ENCODE data around the gene SCGB1C1. TPM values are rescaled to one million over a fixed set of nuclear protein-coding genes. Genes with fewer than 3 reads are reported as not detected.
"Not testable (repeated sequence)": the region's sequence is repeated elsewhere in the genome, so short reads cannot be mapped to it uniquely, and the experiment has no call there.

SCGB1C1 gene
- total RNA-seq (not detected), polyA plus RNA-seq (ENCODE audit: insufficient read depth, low read depth, low replicate concordance) (not detected)
- long read RNA-seq, donor 1: 0 reads
- long read RNA-seq, donor 2: 0 reads

GRCh38 chr11:192674-193128 is at the start of gene SCGB1C1:
SCGB1C1 (plus strand) TSS chr11:193078; CDS start chr11:193100, 22 bp downstream.
- H3K27ac ChIP-seq; intact Hi-C loops (cut with DNase I; ENCODE audit: low total_unique reads); H3K27me3 ChIP-seq; H3K36me3 ChIP-seq (ENCODE audit: low read depth, missing control alignments); H3K4me1 ChIP-seq; H3K4me3 ChIP-seq; H3K9me3 ChIP-seq; DNase-seq: not testable (repeated sequence)
- WGBS, 2 donors: no CpG with 5 or more reads among the region's 11 CpGs

- H3K4me3 ChIP-seq; H3K27me3 ChIP-seq; H3K4me1 ChIP-seq; H3K27ac ChIP-seq; intact Hi-C loops (cut with DNase I; ENCODE audit: low total_unique reads); H3K36me3 ChIP-seq (ENCODE audit: low read depth, missing control alignments); DNase-seq; H3K9me3 ChIP-seq: not testable (repeated sequence)
- TF ChIP-seq CTCF (IDR thresholded peaks at IDR 0.05): peak in 1 of 3 experiments; percentile 23
- WGBS, 2 donors: 0% methylated on average over 1 to 2 of the region's 13 CpGs
These were observed 12.6 kb upstream of the SCGB1C1 start for GRCh38 chr11:180242-180641.

GRCh38 chr11:189200-189783 is 3.6 kb upstream of the SCGB1C1 start:
- H3K4me3 ChIP-seq; H3K4me1 ChIP-seq; H3K27ac ChIP-seq; H3K9me3 ChIP-seq; H3K27me3 ChIP-seq; intact Hi-C loops (cut with DNase I; ENCODE audit: low total_unique reads); H3K36me3 ChIP-seq (ENCODE audit: low read depth, missing control alignments): not testable (repeated sequence)
- TF ChIP-seq CTCF (IDR thresholded peaks at IDR 0.05): peak in 2 of 3 experiments; percentile 11 to 18
- peak; percentile 84 for DNase-seq
- WGBS, 2 donors: 67 to 70% methylated on average over 28 to 53 of the region's 55 CpGs

- intact Hi-C loops (cut with DNase I; ENCODE audit: low total_unique reads); H3K27ac ChIP-seq; H3K4me3 ChIP-seq; H3K27me3 ChIP-seq; H3K4me1 ChIP-seq; H3K9me3 ChIP-seq; H3K36me3 ChIP-seq (ENCODE audit: low read depth, missing control alignments): not testable (repeated sequence)
- 28% methylated on average over 9 of the region's 25 CpGs; no CpG with 5 or more reads in 1 of the 2 donors for WGBS, 2 donors
- peak in 1 of 3 experiments; percentile 60 for TF ChIP-seq CTCF (IDR thresholded peaks at IDR 0.05)
- DNase-seq: peak; percentile 84
These were observed 3.0 kb upstream of the SCGB1C1 start for GRCh38 chr11:189843-190311.

- H3K27ac ChIP-seq; intact Hi-C loops (cut with DNase I; ENCODE audit: low total_unique reads); H3K4me3 ChIP-seq; H3K27me3 ChIP-seq; H3K36me3 ChIP-seq (ENCODE audit: low read depth, missing control alignments); H3K4me1 ChIP-seq; H3K9me3 ChIP-seq: not testable (repeated sequence)
- WGBS, 2 donors: 69 to 71% methylated on average over 5 of the region's 5 CpGs
- peak; percentile 14 for DNase-seq
These were observed 2.3 kb upstream of the SCGB1C1 start for GRCh38 chr11:190546-190945.

Measured in testis (tissue), 5 donors.